Stimulated activated CD8-positive, alpha-beta memory T cell treated with anti-CD3 and anti-CD28 coated beads, Interleukin-15, amount 100 ng/mL, for 4 hours (primary cell): Measurements from ENCODE around the gene TMEM19.

ENCODE experiments used
- DNase-seq, 2 donors: peaks; one replicate each; pipeline ENCODE4 v3.0.0-alpha.2; 2020; ENCODE audit warnings: low read depth in 2 of 2

The TMEM19 gene

DNA sequence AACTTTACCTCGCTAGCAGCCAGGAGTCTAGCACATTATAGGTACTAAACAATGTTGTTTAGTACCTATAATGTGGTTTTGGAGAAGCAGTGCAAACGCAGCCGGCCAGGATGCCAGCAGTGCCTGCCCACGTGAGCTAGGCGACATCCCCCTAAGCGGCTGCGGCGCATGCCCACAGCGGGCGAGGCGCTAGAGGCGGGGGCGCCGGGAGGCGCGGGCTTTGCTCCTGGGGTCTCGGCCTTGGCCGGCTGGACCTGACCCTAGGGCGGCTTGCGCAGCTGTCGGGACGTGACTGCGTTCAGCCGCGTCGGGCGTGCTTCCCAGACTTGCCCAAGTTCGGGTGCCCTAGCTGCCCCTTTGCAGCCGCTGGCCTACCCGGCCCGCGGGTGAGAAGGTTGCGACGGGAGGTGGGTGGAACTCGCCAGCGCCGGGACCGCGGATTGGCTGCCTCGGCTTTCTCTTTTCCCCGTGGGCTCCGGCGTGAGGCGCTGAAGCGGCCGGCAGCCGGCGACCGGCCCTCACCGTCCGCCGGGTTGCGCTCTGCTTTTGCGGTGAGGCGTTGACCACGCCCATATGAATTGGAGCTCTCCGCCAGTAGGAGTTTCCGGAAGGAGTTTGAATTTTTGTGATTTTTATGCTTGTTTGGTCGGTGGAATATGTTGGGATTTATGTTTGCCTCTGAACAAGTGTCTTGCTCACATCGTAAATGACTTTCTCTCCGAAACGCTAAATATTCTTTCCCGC lies at the start of gene TMEM19:
TSS of gene TMEM19 (plus strand) at position 169 of the 744 bp plus-strand sequence. CDS start 599 bp downstream, outside the sequence.
- DNase-seq: peak; percentile 59 to 71

DNA sequence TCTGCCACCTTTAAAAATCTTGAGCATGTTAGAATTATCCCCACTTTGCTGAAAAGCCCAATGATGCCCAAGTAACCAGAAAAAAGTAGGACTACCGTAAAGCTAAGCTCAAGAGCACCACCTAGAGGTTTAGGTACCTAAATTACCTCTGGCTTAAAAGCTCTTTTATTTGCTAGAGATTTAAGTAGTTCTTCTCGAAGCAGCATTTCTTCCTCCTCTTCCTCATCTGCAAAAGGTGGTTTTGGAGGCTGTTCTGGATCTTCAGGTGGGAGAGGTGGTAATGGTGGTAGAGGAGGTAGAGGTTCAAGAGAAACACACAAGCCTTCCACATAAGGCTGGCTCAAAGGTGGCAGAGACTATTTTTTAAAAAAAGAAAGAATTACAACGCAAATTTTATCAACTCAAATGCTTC lies 49.2 kb upstream of the TMEM19 start:
- no peak for DNase-seq

DNA sequence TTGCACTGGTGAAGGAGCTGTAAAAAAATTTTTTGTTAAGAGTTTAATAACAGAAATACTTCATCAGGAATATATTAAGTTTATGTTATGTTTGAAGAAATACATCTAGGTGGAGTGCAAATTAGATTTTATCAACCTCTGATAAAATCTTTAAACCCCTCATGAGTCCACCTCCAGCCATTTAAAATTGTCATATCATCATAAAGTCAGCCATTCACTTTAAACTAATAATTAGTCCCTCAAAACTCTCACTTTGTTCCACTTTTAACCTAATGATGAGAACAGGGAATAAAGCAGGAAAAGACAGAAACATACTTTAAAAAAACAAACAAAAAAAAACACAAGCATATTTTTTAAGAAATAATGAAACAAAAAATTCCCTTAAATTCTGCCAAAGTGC lies 47.4 kb upstream of the TMEM19 start:
- no peak for DNase-seq

DNA sequence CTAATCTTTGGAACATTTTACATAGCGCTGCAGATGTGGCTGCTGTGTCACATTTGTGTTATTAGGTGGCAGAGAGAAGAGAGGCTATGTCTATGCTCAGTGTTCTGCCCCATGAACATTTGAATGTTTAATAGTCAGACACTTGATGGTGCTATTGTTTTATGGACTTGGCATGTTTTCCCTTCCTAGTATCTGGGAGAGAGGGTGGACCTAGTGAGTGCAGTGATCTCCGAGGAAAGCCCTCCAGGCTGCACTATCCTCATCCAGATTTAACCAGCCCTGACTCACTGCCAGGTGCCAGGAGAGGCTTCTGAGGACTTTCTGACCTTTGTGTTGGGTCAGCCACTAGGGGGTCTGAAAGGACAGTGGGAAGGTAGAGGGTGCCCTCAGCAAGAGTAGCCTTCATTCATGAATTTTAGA lies 46.5 kb upstream of the TMEM19 start:
- no peak for DNase-seq

DNA sequence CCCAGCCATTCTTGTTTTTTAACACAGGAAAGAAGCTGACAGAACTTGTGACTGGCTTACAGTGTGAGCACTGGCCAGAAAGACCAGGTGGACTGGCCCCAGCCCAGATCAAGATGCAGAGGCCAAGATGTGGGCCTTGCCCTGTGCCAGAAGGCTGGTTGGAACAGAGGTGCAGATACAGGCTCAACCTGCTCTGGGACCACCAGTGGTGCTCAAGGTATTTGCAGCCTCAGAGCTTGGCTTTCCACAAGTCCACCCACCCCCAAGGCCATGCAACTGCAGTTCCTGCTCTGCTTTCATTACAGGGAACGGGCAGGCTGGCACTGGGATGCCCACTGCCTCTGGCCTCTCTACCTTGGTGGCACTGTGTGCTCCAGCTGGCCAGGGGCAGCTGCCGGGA lies 45.6 kb upstream of the TMEM19 start:
- DNase-seq: no peak

DNA sequence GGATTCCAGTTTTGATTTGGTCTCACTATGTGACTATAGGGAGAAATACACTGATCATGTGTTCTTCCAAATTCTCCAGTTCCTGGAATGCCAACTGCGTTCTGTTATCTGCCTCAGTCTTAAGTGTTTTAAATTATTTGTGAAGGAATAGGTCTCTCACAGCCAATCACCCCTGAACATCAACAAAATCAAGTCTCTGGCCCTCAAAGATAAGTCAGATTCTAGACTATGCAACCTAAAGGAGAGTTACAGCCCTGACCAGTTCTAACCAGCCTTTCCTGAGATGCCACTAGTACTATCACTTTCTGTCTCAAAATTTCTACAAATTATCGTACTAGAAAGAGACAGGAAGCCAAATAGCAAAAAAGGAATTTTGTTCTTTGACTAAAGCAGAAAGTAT lies 44.5 kb upstream of the TMEM19 start:
- no peak for DNase-seq

DNA sequence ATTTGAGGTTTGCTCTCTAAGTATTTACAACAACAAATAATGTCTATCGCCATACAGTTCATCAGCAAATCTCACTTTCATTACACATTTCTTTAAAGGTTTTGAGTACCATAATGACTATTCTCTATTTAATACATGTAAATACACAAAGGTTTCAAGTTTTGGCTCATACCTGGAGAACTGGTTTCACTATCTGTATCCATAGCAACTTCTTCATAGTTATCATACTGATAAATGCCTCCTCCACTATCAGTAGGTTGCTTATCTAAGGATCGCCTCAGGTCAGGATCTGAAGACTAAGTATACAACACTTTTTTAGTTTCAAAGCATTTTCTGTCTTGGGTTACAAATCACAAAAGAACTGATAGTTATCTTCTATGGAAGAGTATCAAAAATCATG lies 43.6 kb upstream of the TMEM19 start:
- no peak for DNase-seq

DNA sequence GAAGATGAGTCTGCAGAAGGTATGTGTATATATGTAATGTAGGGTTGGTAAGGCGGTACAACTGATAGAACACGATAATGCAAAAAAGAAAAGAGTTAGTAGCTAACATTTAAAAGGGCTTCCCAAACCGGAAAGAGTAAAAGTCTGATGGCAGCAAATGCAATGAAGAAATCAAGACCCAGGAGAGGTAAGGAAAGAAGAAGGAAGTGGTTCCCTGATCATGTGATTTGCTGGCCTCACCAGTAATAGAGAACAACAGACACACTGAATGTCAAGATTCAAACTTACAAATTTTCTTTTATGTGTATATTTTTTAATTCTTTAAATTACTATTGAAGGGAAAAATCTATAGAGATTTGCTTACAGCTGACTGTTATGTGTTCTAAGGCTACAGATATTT lies 40.6 kb upstream of the TMEM19 start:
- no peak for DNase-seq

DNA sequence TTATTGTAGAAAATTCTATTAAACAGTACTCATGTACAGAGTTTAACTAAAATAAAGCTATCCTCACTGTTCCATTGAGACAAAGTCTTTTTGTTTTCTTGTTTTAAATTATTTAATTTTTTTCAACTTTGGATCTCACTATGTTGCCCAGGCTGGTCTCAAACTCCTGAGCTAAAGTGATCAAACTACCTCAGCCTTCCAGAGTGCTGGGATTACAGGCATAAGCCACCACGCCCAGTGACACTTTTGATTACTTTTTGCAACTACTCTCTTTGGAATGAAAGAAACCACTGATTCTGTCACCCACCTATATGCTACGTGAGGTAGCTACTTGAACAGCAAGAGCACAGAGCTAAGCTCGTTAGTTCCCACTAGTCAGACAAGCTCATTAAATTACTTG lies 39.4 kb upstream of the TMEM19 start:
- DNase-seq: no peak

DNA sequence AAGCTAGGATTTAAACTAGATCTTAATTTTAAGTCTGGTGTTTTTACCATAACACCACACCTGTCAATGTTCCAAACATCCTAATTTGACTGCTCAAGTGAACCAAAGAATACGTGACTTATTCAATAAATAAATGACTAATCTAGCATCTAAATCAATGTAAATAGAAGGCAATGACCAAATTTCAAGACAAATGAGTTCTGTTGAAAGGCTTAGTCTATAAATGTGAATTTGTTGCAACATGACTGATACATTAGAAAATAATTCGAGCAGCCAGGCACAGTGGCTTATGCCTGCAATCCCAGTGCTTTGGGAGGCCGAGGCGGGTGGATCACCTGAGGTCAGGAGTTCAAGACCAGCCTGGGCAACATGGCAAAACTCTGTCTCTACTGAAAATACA lies 37.3 kb upstream of the TMEM19 start:
- no peak for DNase-seq

DNA sequence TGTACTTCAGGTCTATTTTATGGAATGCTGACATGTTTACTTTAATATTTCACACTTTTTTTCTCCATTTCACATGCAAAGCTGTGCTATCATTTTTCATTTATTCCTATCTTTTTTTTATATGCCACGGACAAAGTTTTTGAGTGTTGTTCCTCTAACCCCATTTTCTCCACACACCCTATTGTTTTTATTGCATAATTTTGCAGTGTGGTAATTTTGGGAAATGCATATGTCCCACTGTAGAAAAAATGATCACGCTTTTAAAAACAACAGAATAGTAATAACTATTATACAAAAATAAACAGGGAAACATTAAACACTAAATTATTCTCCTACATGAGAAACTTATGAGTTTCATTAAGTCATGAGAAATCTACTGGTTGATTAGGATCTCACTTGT lies 36.5 kb upstream of the TMEM19 start:
- DNase-seq: no peak

DNA sequence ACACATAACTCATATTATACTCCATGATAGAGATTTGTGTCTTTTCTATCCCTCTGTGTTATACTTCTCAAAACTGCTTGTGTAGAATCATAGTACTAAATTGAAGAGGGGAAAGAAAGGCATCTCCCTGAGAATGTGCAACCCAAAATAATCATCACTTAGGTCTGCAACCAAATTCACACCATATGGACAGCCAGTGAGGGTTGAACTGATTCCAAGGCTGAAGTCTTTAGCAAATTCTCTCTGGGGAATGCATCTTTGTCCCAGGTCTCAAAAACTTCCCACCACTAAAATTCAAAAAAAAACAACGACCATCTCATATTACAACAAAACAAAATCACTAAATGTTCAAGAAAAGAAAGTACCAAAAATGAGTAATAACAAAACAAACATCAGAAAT lies 33.2 kb upstream of the TMEM19 start:
- DNase-seq: no peak

DNA sequence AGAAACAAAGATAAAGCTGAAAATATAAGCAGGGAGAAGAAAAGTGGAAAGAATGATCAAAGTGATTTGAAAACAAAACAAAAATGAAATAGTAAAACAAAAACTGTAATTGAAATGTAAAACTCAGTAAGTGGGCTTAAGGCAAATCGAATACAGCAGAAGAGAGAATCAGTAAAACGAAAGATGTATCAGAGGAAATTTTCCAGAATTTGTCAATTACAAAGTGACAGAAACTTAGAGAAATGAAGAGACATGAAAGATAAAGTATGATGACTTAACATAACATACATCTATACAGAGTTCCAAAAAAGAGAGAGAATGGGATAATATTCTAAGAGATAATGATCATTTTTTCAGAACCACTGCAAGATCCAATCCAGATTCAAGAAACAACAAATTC lies 32.7 kb upstream of the TMEM19 start:
- DNase-seq: no peak

DNA sequence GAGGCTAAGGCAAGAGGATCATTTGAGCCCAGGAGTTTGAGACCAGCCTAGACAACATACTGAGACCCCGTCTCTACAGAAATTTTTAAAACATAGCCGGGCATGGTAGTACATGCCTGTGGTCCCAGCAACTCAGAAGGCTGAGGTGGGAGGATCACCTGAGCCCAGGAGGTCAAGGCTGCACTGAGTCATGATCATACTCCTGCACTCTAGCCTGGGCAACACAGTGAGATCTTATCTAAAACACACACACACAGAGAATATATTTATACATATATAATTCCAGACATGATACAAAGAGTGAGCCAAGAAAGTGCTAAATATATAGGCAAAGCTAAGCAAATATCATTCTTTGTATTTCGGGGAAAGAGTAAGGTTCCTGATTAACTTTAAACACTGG lies 31.7 kb upstream of the TMEM19 start:
- DNase-seq: no peak

DNA sequence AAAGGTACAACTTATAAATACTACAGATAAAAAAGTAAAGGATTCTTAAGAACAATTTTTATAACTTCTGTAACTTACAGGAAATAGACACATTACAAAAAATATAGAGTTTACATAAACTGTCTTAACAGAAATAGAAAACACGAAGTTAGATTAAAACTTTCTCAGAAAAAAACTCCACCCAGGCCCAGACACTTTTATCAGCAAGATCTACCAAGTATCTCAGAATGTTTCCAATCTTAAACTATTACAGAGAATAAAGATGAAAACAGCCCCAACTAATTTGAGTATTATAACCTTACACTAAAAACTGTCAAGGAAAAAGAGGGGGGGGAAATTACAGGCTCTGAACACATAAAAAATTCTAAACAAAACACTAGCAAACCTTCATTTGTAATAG lies 30.4 kb upstream of the TMEM19 start:
- DNase-seq: no peak

DNA sequence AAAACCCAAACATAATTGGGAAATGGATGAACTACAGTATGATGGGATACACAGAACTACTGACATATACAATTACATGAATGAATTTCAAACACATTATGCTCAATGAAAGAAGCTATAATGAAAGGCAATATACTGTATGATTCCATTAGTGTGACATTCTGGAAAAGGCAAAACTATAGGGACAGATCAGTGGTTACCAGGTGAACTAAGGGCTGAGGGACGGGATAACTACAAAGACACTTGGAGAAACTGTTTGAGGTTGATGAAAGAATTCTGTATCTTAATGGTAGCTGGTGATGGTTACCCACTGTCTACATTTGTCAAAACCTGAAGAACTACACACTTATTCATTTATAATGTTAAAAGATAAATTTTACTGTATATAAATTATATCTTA lies 30.0 kb upstream of the TMEM19 start:
- no peak for DNase-seq

DNA sequence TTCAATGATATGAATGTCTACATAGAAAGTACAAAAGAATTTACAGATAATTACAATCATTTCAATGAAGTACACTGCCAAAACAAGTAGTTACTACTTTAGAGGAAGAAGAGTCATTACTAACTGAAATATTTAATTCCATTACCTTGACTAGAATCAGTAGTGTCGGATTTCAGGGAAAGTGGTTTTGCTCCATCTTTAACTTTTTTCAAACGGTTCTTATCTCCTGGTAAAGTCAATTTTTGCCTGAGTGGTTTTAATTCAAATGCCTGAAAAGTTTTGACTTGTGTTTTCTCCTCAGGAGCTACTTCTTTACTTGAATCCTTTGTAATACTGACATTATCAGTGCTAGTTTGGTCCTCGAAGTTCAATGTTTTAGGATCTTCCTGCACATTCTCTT lies 29.1 kb upstream of the TMEM19 start:
- no peak for DNase-seq

DNA sequence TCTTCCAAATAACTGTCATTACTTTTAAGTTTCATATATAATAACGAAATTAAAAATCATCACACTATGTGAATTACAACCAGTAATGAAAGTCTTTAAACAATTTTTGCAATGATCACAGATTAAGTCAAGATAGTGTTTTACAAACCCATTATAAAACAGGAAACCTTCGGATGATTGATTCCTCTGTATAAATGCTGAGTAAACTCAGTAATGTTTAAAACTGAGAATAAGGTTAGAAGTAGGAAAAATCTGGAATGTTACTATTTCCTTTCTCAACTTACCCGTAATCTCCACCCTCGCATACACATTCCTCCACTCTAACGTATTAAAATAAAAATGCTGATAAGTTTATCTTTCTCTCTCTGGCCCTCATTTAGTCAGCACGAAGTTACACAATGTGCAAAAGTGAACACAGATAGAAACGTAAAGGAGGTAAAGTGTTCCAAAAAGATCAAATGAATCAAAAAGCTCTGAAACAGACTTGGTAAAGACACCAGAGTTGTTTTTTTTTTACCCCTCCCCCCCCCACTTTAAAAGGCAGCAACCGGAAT lies 23.8 kb upstream of the TMEM19 start:
- DNase-seq: no peak

DNA sequence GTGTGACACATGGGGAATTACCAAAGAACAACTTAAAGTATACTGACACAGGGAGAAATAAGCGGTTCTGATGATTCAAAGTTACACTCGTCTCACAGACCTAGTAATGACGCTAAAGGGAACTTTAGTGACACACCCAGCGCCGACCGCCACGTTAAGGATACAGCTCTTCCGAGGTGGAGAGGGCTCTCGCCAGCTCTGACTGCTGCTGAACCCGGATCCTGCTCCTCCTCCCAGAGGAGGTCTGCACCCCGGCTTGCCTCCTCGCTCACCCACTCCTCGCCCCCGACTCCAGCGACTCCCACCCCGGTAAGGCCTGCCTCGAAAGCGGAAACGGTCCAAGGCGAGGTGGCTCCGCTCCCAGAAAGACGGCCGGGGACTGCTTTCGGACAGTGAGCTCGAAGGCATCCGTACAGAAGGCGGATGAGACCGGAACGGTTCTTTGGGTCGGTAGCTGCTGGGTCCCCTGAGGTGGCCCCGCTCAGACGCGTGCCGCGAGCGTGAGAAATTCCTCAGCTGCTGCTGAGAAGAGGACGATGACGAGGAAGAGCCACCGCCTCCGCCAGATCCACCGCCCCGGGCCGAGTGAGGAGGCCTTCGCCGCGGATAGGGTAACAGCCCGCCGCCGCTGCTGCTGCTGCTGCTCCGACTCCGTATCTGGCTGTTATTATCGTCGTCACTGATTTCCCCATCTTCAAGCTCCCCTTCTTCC lies 22.9 kb upstream of the TMEM19 start:
- DNase-seq: peak; percentile 46 to 60

DNA sequence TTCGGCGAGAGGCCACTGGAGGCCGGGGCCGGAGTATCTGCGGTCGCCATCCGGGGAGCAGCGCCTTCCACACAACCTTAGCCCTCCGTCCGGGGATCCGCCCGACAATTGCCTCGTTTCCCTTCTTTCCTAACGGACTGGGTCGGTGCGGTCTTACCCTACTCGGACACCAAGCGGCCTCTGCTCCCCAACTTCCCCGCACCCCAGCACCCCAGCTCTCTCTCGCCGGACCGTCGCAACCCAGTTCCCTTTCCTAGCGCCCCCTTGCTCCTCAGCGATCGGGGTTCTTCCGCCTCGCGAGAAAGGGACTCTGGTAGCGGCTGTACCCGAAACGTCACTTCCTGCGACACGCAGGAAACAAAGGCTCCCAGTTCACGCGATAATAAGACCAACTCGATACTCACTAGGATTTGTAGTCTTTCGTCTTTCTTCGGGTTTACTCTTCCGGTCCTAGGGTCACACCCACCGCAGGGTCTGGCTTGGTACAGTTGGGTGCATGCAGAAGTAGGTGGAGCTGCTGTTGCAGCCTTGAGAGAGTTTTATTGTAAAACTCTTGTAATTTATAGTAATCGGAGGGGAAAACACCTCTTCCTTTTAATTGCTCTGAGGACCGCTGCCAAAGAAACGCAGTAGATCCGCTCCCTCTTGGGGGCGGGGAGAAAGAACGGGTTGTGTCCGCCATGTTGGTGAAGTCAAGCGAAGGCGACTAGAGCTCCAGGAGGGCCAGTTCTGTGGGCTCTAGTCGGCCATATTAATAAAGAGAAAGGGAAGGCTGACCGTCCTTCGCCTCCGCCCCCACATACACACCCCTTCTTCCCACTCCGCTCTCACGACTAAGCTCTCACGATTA lies 22.1 kb upstream of the TMEM19 start, which contains the start of the genes THAP2 and ZFC3H1:
TSS of gene THAP2 (plus strand) at position 741 of the 850 bp plus-strand sequence. CDS start 209 bp downstream, outside the sequence.
TSS of gene ZFC3H1 (minus strand) at position 288 of the 850 bp plus-strand sequence. CDS start at position 50, 238 bp downstream.
- peak; percentile 80 to 90 for DNase-seq

DNA sequence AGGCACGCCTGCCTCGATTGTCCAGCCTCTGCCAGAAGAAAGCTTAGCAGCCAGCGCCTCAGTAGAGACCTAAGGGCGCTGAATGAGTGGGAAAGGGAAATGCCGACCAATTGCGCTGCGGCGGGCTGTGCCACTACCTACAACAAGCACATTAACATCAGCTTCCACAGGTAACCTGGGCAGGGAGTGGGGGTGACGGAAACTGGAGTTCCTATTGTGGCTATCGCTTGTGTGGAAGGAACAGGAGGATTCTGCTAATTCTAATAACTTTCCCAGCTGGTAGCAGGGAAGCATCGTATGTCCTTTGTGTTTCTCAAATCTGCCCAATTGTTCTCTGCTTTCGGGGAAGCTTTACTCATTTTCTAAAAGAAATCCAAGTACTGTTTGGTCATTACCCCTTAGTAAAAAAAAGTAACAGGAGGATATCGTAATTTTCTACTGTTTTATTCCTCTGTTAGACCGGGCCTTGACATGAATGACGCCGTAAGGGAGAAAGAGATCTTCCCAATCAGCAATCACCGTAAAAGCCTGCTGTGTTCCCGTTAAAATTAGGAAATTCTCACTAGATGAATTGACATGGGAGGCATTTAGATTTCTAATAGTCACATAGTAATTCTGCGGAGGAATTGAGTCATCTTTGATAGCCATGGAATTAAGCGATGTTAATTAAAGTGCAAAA lies 21.3 kb upstream of the TMEM19 start:
- no peak for DNase-seq
